ENCODE data around the gene FBXW8. TPM values are rescaled to one million over a fixed set of nuclear protein-coding genes. Genes with fewer than 3 reads are reported as not detected.

FBXW8 gene
- total and polyA plus RNA-seq, 4 donors: 1.9 to 7.1 (median 4.9) TPM

- no peak for DNase-seq (ENCODE audit: low spot score)
- no peak overlapping the region for H3K27ac ChIP-seq (ENCODE audit: low read depth in 1 of 2, low read length in 2 of 2)
- no peaks in the 10 kb centered on the region for H3K4me1 ChIP-seq (ENCODE audit: control insufficient read depth in 4 of 4, insufficient read depth in 4 of 4, low read length in 3 of 4)
- H3K27me3 ChIP-seq (ENCODE audit: control insufficient read depth in 4 of 4, insufficient read depth in 4 of 4, low read length in 3 of 4): no peaks in the 10 kb centered on the region
- TF ChIP-seq HNF4G (IDR thresholded peaks at IDR 0.05) (no peak), TAF1 (conservative IDR thresholded peaks at IDR 0.05) (no peak), FOXA2 (IDR thresholded peaks at IDR 0.05) (no peak), GABPA (IDR thresholded peaks at IDR 0.05 in 1 of 2, conservative IDR thresholded peaks at IDR 0.05 in 1 of 2) (no peak), MAX (IDR thresholded peaks at IDR 0.05) (no peak), ATF3 (IDR thresholded peaks at IDR 0.05) (no peak), EGR1 (IDR thresholded peaks at IDR 0.05; ENCODE audit: low read depth in 2 of 2) (no peak), RAD21 (IDR thresholded peaks at IDR 0.05) (no peak), RXRA (IDR thresholded peaks at IDR 0.05) (no peak), HNF4A (conservative IDR thresholded peaks at IDR 0.05) (no peak), NR2F2 (IDR thresholded peaks at IDR 0.05) (no peak), FOXA1 (IDR thresholded peaks at IDR 0.05) (no peak), YY1 (IDR thresholded peaks at IDR 0.05) (no peak), ZBTB33 (IDR thresholded peaks at IDR 0.05) (no peak), SP1 (IDR thresholded peaks at IDR 0.05) (no peak), CTCF (IDR thresholded peaks at IDR 0.05; ENCODE audit: low read depth, low read length, missing input control) (no peak), JUND (IDR thresholded peaks at IDR 0.05) (no peak)
- TF ChIP-seq, protein P1, sequence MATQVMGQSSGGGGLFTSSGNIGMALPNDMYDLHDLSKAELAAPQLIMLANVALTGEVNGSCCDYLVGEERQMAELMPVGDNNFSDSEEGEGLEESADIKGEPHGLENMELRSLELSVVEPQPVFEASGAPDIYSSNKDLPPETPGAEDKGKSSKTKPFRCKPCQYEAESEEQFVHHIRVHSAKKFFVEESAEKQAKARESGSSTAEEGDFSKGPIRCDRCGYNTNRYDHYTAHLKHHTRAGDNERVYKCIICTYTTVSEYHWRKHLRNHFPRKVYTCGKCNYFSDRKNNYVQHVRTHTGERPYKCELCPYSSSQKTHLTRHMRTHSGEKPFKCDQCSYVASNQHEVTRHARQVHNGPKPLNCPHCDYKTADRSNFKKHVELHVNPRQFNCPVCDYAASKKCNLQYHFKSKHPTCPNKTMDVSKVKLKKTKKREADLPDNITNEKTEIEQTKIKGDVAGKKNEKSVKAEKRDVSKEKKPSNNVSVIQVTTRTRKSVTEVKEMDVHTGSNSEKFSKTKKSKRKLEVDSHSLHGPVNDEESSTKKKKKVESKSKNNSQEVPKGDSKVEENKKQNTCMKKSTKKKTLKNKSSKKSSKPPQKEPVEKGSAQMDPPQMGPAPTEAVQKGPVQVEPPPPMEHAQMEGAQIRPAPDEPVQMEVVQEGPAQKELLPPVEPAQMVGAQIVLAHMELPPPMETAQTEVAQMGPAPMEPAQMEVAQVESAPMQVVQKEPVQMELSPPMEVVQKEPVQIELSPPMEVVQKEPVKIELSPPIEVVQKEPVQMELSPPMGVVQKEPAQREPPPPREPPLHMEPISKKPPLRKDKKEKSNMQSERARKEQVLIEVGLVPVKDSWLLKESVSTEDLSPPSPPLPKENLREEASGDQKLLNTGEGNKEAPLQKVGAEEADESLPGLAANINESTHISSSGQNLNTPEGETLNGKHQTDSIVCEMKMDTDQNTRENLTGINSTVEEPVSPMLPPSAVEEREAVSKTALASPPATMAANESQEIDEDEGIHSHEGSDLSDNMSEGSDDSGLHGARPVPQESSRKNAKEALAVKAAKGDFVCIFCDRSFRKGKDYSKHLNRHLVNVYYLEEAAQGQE (IDR thresholded peaks at IDR 0.05): no peak
- peaks cover 0 to 5% (median 0%) of the 10 kb centered on the region in 4 donors for H3K36me3 ChIP-seq (ENCODE audit: control insufficient read depth in 4 of 4, insufficient read depth in 3 of 4, low read depth in 1 of 4, low read length in 3 of 4)
- 96% methylated on average over 3 of the region's 3 CpGs for WGBS
- no peak overlapping the region for H3K9ac ChIP-seq (ENCODE audit: low read depth in 1 of 2, low read length in 2 of 2)
- no peak overlapping the region for H3K4me3 ChIP-seq (ENCODE audit: low read depth in 1 of 3, low read length in 3 of 3)
- peaks cover 0 to 4% (median 3%) of the 10 kb centered on the region in 4 donors for H3K9me3 ChIP-seq (ENCODE audit: control insufficient read depth in 4 of 4, low read length in 3 of 4)
These were observed 29.0 kb downstream of the FBXW8 start for GRCh38 chr12:116939734-116940133.

All from liver (tissue), 9 donors.